ENCODE results near the gene FSCN2. TPM values are rescaled to one million over a fixed set of nuclear protein-coding genes. Genes with fewer than 3 reads are reported as not detected.

FSCN2 gene
- total and polyA plus RNA-seq, 2 donors (not counting 1 experiment from before 2014, with no cell fraction given): 0.35 to 2.0 TPM

- Histone ChIP-seq H3K27me3 (ENCODE audit: control insufficient read depth, insufficient read depth, low read length) (peaks cover 5% of the 10 kb centered on the region), H3K4me1 (ENCODE audit: control insufficient read depth, extremely low read depth, insufficient read depth, low read length) (peaks cover 3% of the 10 kb centered on the region), H3K79me2 (ENCODE audit: control insufficient read depth, insufficient read depth, low read length) (no peaks in the 10 kb centered on the region), H3K4me3 (replicated peaks in 1 of 4; ENCODE audit: control extremely low read depth in 1 of 4, insufficient read depth in 1 of 4, low read depth in 3 of 4, low read length in 4 of 4) (peak overlapping the region in 3 of 4 experiments; percentile 43 to 65 (median 55)), H4K20me1 (ENCODE audit: control insufficient read depth, extremely low read depth, insufficient read depth, low read length) (no peaks in the 10 kb centered on the region), H2AFZ (ENCODE audit: low read length) (peak overlapping the region; percentile 52), H3K9ac (ENCODE audit: insufficient read depth, low read length) (peak overlapping the region; percentile 91), H3K27ac (ENCODE audit: insufficient read depth, low read length) (peak overlapping the region; percentile 83), H3K4me2 (ENCODE audit: extremely low read depth, insufficient read depth, low read length) (peak overlapping the region; percentile 82), H3K9me3 (ENCODE audit: control insufficient read depth, insufficient read depth, low read depth, low read length) (no peaks in the 10 kb centered on the region), H3K36me3 (ENCODE audit: control insufficient read depth, insufficient read depth, low read length) (no peaks in the 10 kb centered on the region)
- DNase-seq (ENCODE audit: low read depth in 2 of 2): peak; percentile 60 to 62
- TF ChIP-seq EZH2 (IDR thresholded peaks at IDR 0.05; ENCODE audit: low read length, missing control alignments) (no peak), CTCF (conservative IDR thresholded peaks at IDR 0.05 in 1 of 2, IDR thresholded peaks at IDR 0.05 in 1 of 2; ENCODE audit: low read depth in 1 of 2, low read length in 2 of 2) (no peak)
Measured at GRCh38 chr17:81487487-81488275, 40.5 kb upstream of the FSCN2 start.

DNA sequence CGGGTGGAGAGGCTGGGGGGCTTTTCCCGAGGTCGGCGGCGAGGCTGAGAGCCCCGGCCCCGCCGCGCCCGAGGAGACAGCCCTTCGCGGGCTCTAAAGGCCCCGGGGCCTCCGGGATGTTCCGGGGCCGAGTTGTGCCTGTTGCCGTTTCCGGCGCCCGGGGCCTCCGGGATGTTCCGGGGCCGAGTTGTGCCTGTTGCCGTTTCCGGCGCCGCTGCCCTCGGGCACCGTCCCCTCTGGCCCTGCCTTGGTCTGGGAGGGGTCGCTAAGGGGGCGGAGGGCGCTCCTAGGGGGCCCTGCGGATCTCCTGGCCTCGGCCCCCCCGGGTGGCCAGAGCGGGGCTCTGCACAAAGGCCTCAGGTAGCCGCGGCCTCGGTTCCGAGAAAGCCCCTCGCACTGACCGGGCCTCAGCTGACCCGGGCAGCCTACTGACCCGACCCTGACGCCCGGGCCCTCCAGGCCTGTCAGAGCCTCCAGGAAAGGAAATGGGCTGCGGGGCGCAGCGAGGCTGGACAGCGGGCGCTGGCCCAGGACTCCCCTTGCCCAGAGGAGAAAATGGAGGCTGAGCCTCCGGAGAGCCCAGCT, 39.8 kb upstream of the FSCN2 start:
- peak overlapping the region; percentile 83 for H3K27ac ChIP-seq (ENCODE audit: insufficient read depth, low read length)
- peaks cover 3% of the 10 kb centered on the region for H3K4me1 ChIP-seq (ENCODE audit: control insufficient read depth, extremely low read depth, insufficient read depth, low read length)
- H3K36me3 ChIP-seq (ENCODE audit: control insufficient read depth, insufficient read depth, low read length): no peaks in the 10 kb centered on the region
- no peak for DNase-seq (ENCODE audit: low read depth in 2 of 2)
- no peak overlapping the region for H2AFZ ChIP-seq (ENCODE audit: low read length)
- peak overlapping the region; percentile 82 for H3K4me2 ChIP-seq (ENCODE audit: extremely low read depth, insufficient read depth, low read length)
- no peaks in the 10 kb centered on the region for H4K20me1 ChIP-seq (ENCODE audit: control insufficient read depth, extremely low read depth, insufficient read depth, low read length)
- no peaks in the 10 kb centered on the region for H3K9me3 ChIP-seq (ENCODE audit: control insufficient read depth, insufficient read depth, low read depth, low read length)
- peak overlapping the region; percentile 91 for H3K9ac ChIP-seq (ENCODE audit: insufficient read depth, low read length)
- TF ChIP-seq EZH2 (IDR thresholded peaks at IDR 0.05; ENCODE audit: low read length, missing control alignments) (no peak), CTCF (conservative IDR thresholded peaks at IDR 0.05 in 1 of 2, IDR thresholded peaks at IDR 0.05 in 1 of 2; ENCODE audit: low read depth in 1 of 2, low read length in 2 of 2) (no peak)
- H3K27me3 ChIP-seq (ENCODE audit: control insufficient read depth, insufficient read depth, low read length): peaks cover 5% of the 10 kb centered on the region
- H3K4me3 ChIP-seq (replicated peaks in 1 of 4; ENCODE audit: control extremely low read depth in 1 of 4, insufficient read depth in 1 of 4, low read depth in 3 of 4, low read length in 4 of 4): peak overlapping the region in 3 of 4 experiments; percentile 43 to 65 (median 55)
- no peaks in the 10 kb centered on the region for H3K79me2 ChIP-seq (ENCODE audit: control insufficient read depth, insufficient read depth, low read length)

All from fibroblast of lung (primary cell).